ENCODE measurements around the gene GOLM1.

DNA sequence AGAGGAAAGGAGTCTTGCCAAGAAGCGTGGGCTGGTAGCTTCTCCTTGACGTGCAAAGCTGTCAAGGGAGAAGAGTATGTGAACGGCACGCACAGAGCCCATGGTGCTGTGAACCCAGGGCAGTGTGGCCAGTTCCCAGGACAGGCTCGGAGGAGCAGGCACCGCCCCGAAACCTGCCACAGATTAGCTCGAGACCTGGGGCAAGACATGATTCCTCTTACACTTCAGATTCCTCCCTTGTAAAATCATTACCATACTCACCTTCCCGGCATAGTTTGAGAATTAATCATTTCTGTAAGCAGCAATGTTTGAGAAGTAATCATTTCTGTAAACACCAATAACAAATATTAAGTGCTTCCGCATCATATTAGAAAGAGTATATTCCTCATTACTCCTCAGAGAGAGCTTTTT, 19.9 kb downstream of the GOLM1 start:
- TF ChIP-seq POLR2A (IDR thresholded peaks at IDR 0.05; ENCODE audit: low read depth) = no peak
- TF ChIP-seq, protein P1, sequence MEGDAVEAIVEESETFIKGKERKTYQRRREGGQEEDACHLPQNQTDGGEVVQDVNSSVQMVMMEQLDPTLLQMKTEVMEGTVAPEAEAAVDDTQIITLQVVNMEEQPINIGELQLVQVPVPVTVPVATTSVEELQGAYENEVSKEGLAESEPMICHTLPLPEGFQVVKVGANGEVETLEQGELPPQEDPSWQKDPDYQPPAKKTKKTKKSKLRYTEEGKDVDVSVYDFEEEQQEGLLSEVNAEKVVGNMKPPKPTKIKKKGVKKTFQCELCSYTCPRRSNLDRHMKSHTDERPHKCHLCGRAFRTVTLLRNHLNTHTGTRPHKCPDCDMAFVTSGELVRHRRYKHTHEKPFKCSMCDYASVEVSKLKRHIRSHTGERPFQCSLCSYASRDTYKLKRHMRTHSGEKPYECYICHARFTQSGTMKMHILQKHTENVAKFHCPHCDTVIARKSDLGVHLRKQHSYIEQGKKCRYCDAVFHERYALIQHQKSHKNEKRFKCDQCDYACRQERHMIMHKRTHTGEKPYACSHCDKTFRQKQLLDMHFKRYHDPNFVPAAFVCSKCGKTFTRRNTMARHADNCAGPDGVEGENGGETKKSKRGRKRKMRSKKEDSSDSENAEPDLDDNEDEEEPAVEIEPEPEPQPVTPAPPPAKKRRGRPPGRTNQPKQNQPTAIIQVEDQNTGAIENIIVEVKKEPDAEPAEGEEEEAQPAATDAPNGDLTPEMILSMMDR (IDR thresholded peaks at IDR 0.05) = no peak
